ENCODE results near the gene RNF208.

Gene RNF208

DNA sequence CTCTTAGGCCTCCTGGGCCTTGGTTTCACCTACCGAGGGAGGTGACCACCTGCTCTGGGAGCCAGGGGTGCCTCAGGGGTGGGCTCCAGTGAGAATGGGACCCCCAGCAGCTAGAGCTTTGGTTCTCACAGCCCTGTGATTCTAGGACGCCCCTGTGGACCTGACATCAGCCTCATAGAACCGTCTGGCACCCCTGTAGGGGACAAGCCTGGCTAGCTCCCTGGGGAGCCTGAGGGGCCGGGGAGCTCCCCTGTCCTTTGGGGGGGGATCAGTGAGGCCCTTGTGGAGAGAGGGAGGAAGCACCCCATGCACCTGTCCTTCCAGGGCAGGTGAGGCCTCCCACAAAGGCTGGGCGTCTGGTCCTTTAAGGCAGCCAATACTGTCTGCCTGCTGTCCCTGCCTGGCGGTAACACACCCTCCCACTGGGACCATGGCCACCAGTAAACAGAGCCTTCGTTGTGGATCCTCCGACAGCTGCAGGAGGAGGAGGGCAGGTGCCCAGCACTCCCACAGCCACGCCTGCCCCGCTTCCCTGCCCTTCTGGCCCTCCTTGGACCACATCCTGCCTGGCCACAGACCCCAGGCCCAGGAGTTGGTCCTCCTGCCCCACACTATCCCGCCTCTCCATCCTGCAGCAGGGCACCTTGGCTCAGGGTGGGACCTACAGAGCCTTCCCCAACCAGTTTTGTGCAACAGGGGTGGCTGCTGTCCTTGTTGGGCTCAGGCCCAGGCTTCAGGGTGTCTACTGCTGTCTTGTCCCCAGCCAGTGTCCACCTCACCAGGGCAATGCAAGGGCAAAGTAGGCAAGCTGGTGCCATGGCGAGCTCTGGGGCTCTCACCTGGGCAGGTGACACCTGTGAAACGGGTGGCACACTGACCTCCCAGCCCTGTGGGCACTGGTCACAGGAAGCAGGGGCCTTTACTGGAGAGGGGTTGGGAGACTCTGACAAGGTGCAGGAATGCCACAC, 16.0 kb upstream of the RNF208 start (continued):
- TF ChIP-seq, protein P1, sequence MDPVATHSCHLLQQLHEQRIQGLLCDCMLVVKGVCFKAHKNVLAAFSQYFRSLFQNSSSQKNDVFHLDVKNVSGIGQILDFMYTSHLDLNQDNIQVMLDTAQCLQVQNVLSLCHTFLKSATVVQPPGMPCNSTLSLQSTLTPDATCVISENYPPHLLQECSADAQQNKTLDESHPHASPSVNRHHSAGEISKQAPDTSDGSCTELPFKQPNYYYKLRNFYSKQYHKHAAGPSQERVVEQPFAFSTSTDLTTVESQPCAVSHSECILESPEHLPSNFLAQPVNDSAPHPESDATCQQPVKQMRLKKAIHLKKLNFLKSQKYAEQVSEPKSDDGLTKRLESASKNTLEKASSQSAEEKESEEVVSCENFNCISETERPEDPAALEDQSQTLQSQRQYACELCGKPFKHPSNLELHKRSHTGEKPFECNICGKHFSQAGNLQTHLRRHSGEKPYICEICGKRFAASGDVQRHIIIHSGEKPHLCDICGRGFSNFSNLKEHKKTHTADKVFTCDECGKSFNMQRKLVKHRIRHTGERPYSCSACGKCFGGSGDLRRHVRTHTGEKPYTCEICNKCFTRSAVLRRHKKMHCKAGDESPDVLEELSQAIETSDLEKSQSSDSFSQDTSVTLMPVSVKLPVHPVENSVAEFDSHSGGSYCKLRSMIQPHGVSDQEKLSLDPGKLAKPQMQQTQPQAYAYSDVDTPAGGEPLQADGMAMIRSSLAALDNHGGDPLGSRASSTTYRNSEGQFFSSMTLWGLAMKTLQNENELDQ (tag by site-specific recombination; IDR thresholded peaks at IDR 0.05; ENCODE audit: low read depth), result no peak
- TF ChIP-seq, protein P2, sequence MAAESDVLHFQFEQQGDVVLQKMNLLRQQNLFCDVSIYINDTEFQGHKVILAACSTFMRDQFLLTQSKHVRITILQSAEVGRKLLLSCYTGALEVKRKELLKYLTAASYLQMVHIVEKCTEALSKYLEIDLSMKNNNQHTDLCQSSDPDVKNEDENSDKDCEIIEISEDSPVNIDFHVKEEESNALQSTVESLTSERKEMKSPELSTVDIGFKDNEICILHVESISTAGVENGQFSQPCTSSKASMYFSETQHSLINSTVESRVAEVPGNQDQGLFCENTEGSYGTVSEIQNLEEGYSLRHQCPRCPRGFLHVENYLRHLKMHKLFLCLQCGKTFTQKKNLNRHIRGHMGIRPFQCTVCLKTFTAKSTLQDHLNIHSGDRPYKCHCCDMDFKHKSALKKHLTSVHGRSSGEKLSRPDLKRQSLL (tag by site-specific recombination; IDR thresholded peaks at IDR 0.05), result no peak
- no peak for TF ChIP-seq ZNF626 (tag by site-specific recombination; IDR thresholded peaks at IDR 0.05)
- no peak for TF ChIP-seq SP7 (tag by site-specific recombination; IDR thresholded peaks at IDR 0.05)
- TF ChIP-seq MZF1 (tag by site-specific recombination; IDR thresholded peaks at IDR 0.05; ENCODE audit: borderline replicate concordance), result no peak
- no peak for TF ChIP-seq ZNF433 (tag by site-specific recombination; IDR thresholded peaks at IDR 0.05; ENCODE audit: low read depth)
- TF ChIP-seq BCL11A (tag by site-specific recombination; IDR thresholded peaks at IDR 0.05; ENCODE audit: low read depth), result no peak
- no peak for TF ChIP-seq SP3 (tag by site-specific recombination; IDR thresholded peaks at IDR 0.05)
- TF ChIP-seq, protein P3, sequence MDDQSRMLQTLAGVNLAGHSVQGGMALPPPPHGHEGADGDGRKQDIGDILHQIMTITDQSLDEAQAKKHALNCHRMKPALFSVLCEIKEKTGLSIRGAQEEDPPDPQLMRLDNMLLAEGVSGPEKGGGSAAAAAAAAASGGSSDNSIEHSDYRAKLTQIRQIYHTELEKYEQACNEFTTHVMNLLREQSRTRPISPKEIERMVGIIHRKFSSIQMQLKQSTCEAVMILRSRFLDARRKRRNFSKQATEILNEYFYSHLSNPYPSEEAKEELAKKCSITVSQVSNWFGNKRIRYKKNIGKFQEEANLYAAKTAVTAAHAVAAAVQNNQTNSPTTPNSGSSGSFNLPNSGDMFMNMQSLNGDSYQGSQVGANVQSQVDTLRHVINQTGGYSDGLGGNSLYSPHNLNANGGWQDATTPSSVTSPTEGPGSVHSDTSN (CRISPR knock-in tag; IDR thresholded peaks at IDR 0.05), result no peak
- no peak for TF ChIP-seq GLI2 (tag by site-specific recombination; IDR thresholded peaks at IDR 0.05; ENCODE audit: borderline replicate concordance, low read depth)
- TF ChIP-seq ZNF600 (tag by site-specific recombination; IDR thresholded peaks at IDR 0.05), result peak; percentile 92
- TF ChIP-seq SALL2 (tag by site-specific recombination; IDR thresholded peaks at IDR 0.05; ENCODE audit: borderline replicate concordance), result no peak
- no peak for TF ChIP-seq GFI1B (tag by site-specific recombination; IDR thresholded peaks at IDR 0.05)
- TF ChIP-seq, protein P4, sequence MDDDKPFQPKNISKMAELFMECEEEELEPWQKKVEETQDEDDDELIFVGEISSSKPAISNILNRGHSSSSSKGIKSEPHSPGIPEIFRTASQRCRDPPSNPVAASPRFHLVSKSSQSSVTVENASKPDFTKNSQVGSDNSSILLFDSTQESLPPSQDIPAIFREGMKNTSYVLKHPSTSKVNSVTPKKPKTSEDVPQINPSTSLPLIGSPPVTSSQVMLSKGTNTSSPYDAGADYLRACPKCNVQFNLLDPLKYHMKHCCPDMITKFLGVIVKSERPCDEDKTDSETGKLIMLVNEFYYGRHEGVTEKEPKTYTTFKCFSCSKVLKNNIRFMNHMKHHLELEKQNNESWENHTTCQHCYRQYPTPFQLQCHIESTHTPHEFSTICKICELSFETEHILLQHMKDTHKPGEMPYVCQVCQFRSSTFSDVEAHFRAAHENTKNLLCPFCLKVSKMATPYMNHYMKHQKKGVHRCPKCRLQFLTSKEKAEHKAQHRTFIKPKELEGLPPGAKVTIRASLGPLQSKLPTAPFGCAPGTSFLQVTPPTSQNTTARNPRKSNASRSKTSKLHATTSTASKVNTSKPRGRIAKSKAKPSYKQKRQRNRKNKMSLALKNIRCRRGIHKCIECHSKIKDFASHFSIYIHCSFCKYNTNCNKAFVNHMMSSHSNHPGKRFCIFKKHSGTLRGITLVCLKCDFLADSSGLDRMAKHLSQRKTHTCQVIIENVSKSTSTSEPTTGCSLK (tag by site-specific recombination; IDR thresholded peaks at IDR 0.05), result no peak
- no peak for TF ChIP-seq TRIM28 (IDR thresholded peaks at IDR 0.05; ENCODE audit: borderline replicate concordance, low read length)
- no peak for TF ChIP-seq ZNF140 (tag by site-specific recombination; IDR thresholded peaks at IDR 0.05)
- TF ChIP-seq FEZF1 (tag by site-specific recombination; IDR thresholded peaks at IDR 0.05), result no peak
- TF ChIP-seq OVOL3 (tag by site-specific recombination; IDR thresholded peaks at IDR 0.05), result no peak
- no peak for TF ChIP-seq ZNF473 (tag by site-specific recombination; IDR thresholded peaks at IDR 0.05)
- TF ChIP-seq SCRT2 (tag by site-specific recombination; IDR thresholded peaks at IDR 0.05), result peak; percentile 51
- TF ChIP-seq GLI4 (tag by site-specific recombination; IDR thresholded peaks at IDR 0.05), result no peak
- TF ChIP-seq, protein P5, sequence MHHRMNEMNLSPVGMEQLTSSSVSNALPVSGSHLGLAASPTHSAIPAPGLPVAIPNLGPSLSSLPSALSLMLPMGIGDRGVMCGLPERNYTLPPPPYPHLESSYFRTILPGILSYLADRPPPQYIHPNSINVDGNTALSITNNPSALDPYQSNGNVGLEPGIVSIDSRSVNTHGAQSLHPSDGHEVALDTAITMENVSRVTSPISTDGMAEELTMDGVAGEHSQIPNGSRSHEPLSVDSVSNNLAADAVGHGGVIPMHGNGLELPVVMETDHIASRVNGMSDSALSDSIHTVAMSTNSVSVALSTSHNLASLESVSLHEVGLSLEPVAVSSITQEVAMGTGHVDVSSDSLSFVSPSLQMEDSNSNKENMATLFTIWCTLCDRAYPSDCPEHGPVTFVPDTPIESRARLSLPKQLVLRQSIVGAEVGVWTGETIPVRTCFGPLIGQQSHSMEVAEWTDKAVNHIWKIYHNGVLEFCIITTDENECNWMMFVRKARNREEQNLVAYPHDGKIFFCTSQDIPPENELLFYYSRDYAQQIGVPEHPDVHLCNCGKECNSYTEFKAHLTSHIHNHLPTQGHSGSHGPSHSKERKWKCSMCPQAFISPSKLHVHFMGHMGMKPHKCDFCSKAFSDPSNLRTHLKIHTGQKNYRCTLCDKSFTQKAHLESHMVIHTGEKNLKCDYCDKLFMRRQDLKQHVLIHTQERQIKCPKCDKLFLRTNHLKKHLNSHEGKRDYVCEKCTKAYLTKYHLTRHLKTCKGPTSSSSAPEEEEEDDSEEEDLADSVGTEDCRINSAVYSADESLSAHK (tag by site-specific recombination; IDR thresholded peaks at IDR 0.05), result no peak
- TF ChIP-seq, protein P6, sequence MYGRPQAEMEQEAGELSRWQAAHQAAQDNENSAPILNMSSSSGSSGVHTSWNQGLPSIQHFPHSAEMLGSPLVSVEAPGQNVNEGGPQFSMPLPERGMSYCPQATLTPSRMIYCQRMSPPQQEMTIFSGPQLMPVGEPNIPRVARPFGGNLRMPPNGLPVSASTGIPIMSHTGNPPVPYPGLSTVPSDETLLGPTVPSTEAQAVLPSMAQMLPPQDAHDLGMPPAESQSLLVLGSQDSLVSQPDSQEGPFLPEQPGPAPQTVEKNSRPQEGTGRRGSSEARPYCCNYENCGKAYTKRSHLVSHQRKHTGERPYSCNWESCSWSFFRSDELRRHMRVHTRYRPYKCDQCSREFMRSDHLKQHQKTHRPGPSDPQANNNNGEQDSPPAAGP (tag by site-specific recombination; IDR thresholded peaks at IDR 0.05), result no peak
- no peak for TF ChIP-seq ZNF830 (tag by site-specific recombination; IDR thresholded peaks at IDR 0.05; ENCODE audit: low read depth)
- TF ChIP-seq WT1 (tag by site-specific recombination; IDR thresholded peaks at IDR 0.05), result 0 out of 2 replicates have a peak, but pooled peaks have one; percentile 14
- TF ChIP-seq, protein P7, sequence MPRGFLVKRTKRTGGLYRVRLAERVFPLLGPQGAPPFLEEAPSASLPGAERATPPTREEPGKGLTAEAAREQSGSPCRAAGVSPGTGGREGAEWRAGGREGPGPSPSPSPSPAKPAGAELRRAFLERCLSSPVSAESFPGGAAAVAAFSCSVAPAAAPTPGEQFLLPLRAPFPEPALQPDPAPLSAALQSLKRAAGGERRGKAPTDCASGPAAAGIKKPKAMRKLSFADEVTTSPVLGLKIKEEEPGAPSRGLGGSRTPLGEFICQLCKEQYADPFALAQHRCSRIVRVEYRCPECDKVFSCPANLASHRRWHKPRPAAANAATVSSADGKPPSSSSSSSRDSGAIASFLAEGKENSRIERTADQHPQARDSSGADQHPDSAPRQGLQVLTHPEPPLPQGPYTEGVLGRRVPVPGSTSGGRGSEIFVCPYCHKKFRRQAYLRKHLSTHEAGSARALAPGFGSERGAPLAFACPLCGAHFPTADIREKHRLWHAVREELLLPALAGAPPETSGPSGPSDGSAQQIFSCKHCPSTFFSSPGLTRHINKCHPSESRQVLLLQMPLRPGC (tag by site-specific recombination; IDR thresholded peaks at IDR 0.05), result no peak
- no peak for TF ChIP-seq ZSCAN23 (tag by site-specific recombination; IDR thresholded peaks at IDR 0.05)

Data from HEK293 (cell line).